ENCODE data around the gene SH3D19.

GRCh38 chr4:151099976-151100417 is 225.4 kb downstream of the SH3D19 start:
- TF ChIP-seq CTCF (IDR thresholded peaks at IDR 0.05; ENCODE audit: insufficient read depth, low read depth, low read length) (no peak), EZH2 (IDR thresholded peaks at IDR 0.05; ENCODE audit: insufficient read depth, low read length) (no peak)
